Measurements from ENCODE around the gene TYSND1. TPM values are rescaled to one million over a fixed set of nuclear protein-coding genes. Genes with fewer than 3 reads are reported as not detected.
"Not testable (repeated sequence)": the region's sequence is repeated elsewhere in the genome, so short reads cannot be mapped to it uniquely, and the experiment has no call there.

The TYSND1 gene
- total and polyA plus RNA-seq, 9 donors: 3.6 to 6.4 (median 4.7) TPM

DNA sequence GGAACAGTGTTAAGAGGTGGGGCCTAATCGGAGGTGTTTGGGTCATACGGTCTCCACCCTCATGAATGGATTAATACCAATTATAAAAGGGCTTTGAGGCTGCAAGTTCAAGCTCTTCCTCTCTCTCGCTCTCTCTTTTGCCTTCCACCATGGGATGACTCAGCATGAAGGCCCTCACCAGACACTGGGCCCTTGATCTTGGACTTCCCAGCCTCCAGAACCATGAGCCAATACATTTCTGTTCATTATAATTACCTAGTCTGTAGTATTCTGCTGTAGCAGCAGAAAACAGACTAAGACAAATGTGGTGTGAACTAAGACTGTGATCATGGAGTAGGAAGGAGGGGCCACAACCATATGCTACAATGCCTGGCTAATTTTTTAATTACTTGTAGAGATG is 21.6 kb downstream of the TYSND1 start:
- Histone ChIP-seq H3K9me3 (replicated peaks; ENCODE audit: control insufficient read depth, low read depth, low read length) (no peaks in the 10 kb centered on the region), H3K27me3 (ENCODE audit: control insufficient read depth, insufficient read depth, low read length) (no peaks in the 10 kb centered on the region), H3K27ac (ENCODE audit: low read length) (no peak overlapping the region), H3K4me1 (ENCODE audit: control insufficient read depth, insufficient read depth, low read length) (no peaks in the 10 kb centered on the region), H3K4me3 (ENCODE audit: low read length) (no peak overlapping the region), H3K36me3 (ENCODE audit: control insufficient read depth, insufficient read depth, low read length) (peaks cover 4% of the 10 kb centered on the region)
- no peak for DNase-seq
- WGBS (ENCODE audit: insufficient coverage): 83% methylated on average over 1 of the region's 3 CpGs

DNA sequence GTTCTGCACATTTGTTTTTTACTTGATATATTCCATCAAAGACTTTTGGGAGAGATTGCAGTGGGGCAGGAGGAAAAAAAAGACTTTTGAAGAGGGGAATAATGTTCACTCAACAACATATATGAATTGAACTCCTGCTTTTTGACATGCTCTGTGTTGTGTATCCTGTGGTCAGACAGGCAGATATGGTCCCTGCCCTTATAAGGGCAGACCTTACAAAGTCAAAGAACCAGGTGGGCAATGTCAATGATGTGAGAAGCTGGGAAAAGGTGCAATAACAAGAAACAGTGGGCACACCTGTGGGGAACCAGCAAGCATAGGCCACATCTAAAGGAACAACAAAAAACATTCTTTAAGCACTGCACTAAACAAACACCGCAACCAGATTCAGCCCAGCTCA is 22.1 kb downstream of the TYSND1 start:
- Histone ChIP-seq H3K27ac (ENCODE audit: low read length) (no peak overlapping the region), H3K27me3 (ENCODE audit: control insufficient read depth, insufficient read depth, low read length) (no peaks in the 10 kb centered on the region), H3K4me3 (ENCODE audit: low read length) (no peak overlapping the region), H3K9me3 (replicated peaks; ENCODE audit: control insufficient read depth, low read depth, low read length) (no peaks in the 10 kb centered on the region), H3K4me1 (ENCODE audit: control insufficient read depth, insufficient read depth, low read length) (no peaks in the 10 kb centered on the region), H3K36me3 (ENCODE audit: control insufficient read depth, insufficient read depth, low read length) (peaks cover 4% of the 10 kb centered on the region)
- WGBS (ENCODE audit: insufficient coverage): no CpG with 5 or more reads among the region's 1 CpG
- DNase-seq: no peak

DNA sequence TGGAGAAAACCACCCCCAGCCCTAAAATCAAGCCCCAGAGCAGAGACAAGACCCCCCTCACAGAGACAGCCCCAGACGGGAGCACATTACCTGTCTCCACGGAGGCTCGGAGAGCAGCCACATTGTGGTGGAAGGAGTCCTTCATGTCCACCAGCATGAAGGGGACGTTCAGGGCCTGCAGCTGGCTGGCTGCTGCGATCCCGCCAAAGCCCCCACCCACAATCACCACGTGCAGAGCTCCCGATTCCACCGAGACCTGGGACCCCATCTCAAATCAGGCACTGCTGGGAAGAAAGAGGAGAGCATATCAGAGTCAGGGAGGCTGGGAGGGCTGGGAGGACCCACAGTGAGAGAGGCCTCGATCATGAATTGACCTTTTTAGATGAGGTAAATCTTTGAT is 22.7 kb downstream of the TYSND1 start:
- H3K27me3 ChIP-seq (ENCODE audit: control insufficient read depth, insufficient read depth, low read length): no peaks in the 10 kb centered on the region
- H3K4me3 ChIP-seq (ENCODE audit: low read length): no peak overlapping the region
- DNase-seq: no peak
- H3K27ac ChIP-seq (ENCODE audit: low read length): no peak overlapping the region
- no peaks in the 10 kb centered on the region for H3K4me1 ChIP-seq (ENCODE audit: control insufficient read depth, insufficient read depth, low read length)
- peaks cover 4% of the 10 kb centered on the region for H3K36me3 ChIP-seq (ENCODE audit: control insufficient read depth, insufficient read depth, low read length)
- WGBS (ENCODE audit: insufficient coverage): no CpG with 5 or more reads among the region's 10 CpGs
- no peaks in the 10 kb centered on the region for H3K9me3 ChIP-seq (replicated peaks; ENCODE audit: control insufficient read depth, low read depth, low read length)

GRCh38 chr10:70123166-70123565 is 23.3 kb downstream of the TYSND1 start:
- not testable (repeated sequence) for DNase-seq; H3K27ac ChIP-seq (ENCODE audit: low read length); H3K36me3 ChIP-seq (ENCODE audit: control insufficient read depth, insufficient read depth, low read length); H3K4me1 ChIP-seq (ENCODE audit: control insufficient read depth, insufficient read depth, low read length); H3K9me3 ChIP-seq (replicated peaks; ENCODE audit: control insufficient read depth, low read depth, low read length); H3K4me3 ChIP-seq (ENCODE audit: low read length); H3K27me3 ChIP-seq (ENCODE audit: control insufficient read depth, insufficient read depth, low read length)
- 95% methylated on average over 9 of the region's 9 CpGs for WGBS (ENCODE audit: insufficient coverage)

GRCh38 chr10:70122742-70123141 is 23.8 kb downstream of the TYSND1 start:
- no peaks in the 10 kb centered on the region for H3K4me1 ChIP-seq (ENCODE audit: control insufficient read depth, insufficient read depth, low read length)
- H3K9me3 ChIP-seq (replicated peaks; ENCODE audit: control insufficient read depth, low read depth, low read length): no peaks in the 10 kb centered on the region
- H3K27me3 ChIP-seq (ENCODE audit: control insufficient read depth, insufficient read depth, low read length): no peaks in the 10 kb centered on the region
- H3K36me3 ChIP-seq (ENCODE audit: control insufficient read depth, insufficient read depth, low read length): peaks cover 4% of the 10 kb centered on the region
- no peak for DNase-seq
- H3K27ac ChIP-seq (ENCODE audit: low read length): no peak overlapping the region
- WGBS (ENCODE audit: insufficient coverage): 100% methylated on average over 1 of the region's 5 CpGs
- no peak overlapping the region for H3K4me3 ChIP-seq (ENCODE audit: low read length)

GRCh38 chr10:70121281-70121949 is 25.1 kb downstream of the TYSND1 start:
- no peak for DNase-seq
- no peaks in the 10 kb centered on the region for H3K9me3 ChIP-seq (replicated peaks; ENCODE audit: control insufficient read depth, low read depth, low read length)
- no peak overlapping the region for H3K4me3 ChIP-seq (ENCODE audit: low read length)
- peaks cover 4% of the 10 kb centered on the region for H3K36me3 ChIP-seq (ENCODE audit: control insufficient read depth, insufficient read depth, low read length)
- WGBS (ENCODE audit: insufficient coverage): 100% methylated on average over 3 of the region's 11 CpGs
- no peaks in the 10 kb centered on the region for H3K27me3 ChIP-seq (ENCODE audit: control insufficient read depth, insufficient read depth, low read length)
- no peak overlapping the region for H3K27ac ChIP-seq (ENCODE audit: low read length)
- H3K4me1 ChIP-seq (ENCODE audit: control insufficient read depth, insufficient read depth, low read length): no peaks in the 10 kb centered on the region

DNA sequence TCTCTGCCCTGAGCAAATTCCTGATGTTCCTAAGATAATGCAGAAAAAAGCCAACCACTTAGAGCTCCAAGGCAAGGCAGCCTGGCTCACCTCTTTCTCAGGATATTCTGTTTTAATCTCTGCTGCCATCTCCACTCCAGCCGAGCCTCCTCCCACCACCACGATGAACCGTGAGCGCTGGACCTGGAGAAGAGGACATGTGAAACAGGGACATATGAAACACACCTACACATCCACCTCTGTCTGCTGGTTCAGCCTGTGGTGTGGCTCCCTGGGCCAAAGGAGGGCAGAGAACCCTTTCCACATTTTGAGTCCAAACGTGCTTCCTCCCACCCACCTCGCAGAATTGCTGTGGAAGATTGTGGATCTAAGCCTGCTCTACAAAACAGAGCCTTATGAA is 26.1 kb downstream of the TYSND1 start:
- H3K27me3 ChIP-seq (ENCODE audit: control insufficient read depth, insufficient read depth, low read length): no peaks in the 10 kb centered on the region
- DNase-seq: no peak
- H3K27ac ChIP-seq (ENCODE audit: low read length): no peak overlapping the region
- 73% methylated on average over 3 of the region's 6 CpGs for WGBS (ENCODE audit: insufficient coverage)
- H3K4me1 ChIP-seq (ENCODE audit: control insufficient read depth, insufficient read depth, low read length): no peaks in the 10 kb centered on the region
- no peaks in the 10 kb centered on the region for H3K9me3 ChIP-seq (replicated peaks; ENCODE audit: control insufficient read depth, low read depth, low read length)
- peaks cover 4% of the 10 kb centered on the region for H3K36me3 ChIP-seq (ENCODE audit: control insufficient read depth, insufficient read depth, low read length)
- no peak overlapping the region for H3K4me3 ChIP-seq (ENCODE audit: low read length)

DNA sequence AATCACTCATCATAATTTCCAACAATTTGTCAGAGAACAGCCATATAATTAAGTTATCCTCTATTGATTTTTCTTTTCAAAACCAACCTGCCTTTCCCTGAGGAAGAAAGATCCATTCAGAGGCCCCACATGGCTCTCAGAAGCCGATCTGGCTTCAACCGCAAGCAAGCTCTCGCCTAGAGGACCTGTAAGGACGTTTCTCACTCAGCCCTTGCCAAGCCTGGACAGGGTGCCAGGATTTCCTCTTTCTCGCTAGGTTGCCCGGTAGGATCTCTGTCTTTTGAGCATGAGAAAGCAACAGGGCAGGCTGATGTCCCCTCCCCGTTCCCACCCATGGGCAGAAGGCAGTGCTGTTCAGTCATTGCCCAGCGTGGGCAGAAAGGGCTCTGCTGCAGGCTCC is 26.9 kb downstream of the TYSND1 start:
- no peak overlapping the region for H3K27ac ChIP-seq (ENCODE audit: low read length)
- no peak overlapping the region for H3K4me3 ChIP-seq (ENCODE audit: low read length)
- H3K36me3 ChIP-seq (ENCODE audit: control insufficient read depth, insufficient read depth, low read length): peaks cover 8% of the 10 kb centered on the region
- H3K27me3 ChIP-seq (ENCODE audit: control insufficient read depth, insufficient read depth, low read length): no peaks in the 10 kb centered on the region
- DNase-seq: no peak
- H3K4me1 ChIP-seq (ENCODE audit: control insufficient read depth, insufficient read depth, low read length): no peaks in the 10 kb centered on the region
- no peaks in the 10 kb centered on the region for H3K9me3 ChIP-seq (replicated peaks; ENCODE audit: control insufficient read depth, low read depth, low read length)
- 84% methylated on average over 7 of the region's 8 CpGs for WGBS (ENCODE audit: insufficient coverage)

- Histone ChIP-seq H3K36me3 (ENCODE audit: control insufficient read depth, insufficient read depth, low read length) (peaks cover 10% of the 10 kb centered on the region), H3K9me3 (replicated peaks; ENCODE audit: control insufficient read depth, low read depth, low read length) (no peaks in the 10 kb centered on the region), H3K27me3 (ENCODE audit: control insufficient read depth, insufficient read depth, low read length) (no peaks in the 10 kb centered on the region), H3K4me1 (ENCODE audit: control insufficient read depth, insufficient read depth, low read length) (no peaks in the 10 kb centered on the region), H3K27ac (ENCODE audit: low read length) (no peak overlapping the region), H3K4me3 (ENCODE audit: low read length) (no peak overlapping the region)
- DNase-seq: no peak
- 100% methylated on average over 1 of the region's 7 CpGs for WGBS (ENCODE audit: insufficient coverage)
These were observed 27.3 kb downstream of the TYSND1 start for GRCh38 chr10:70119197-70119596.

DNA sequence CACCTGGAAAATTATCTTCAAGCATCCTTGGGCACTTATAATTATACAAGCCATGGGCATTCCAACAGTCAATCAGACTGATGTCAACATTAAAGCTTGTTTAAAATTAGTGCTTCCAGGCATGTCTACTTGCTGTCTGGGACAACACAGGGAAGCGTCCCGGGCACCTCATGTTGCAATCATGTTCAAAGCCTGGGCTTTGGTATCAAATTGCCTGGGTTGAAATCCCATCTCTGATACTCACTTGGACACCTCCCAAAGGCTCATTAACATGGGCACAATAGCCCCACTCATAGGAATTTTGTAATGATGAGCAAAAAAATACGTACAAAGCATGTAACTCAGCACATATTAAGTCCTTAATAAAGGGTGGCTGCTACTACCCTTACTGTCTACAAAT is 28.3 kb downstream of the TYSND1 start:
- H3K36me3 ChIP-seq (ENCODE audit: control insufficient read depth, insufficient read depth, low read length): peaks cover 18% of the 10 kb centered on the region

GRCh38 chr10:70117646-70118045 is 28.9 kb downstream of the TYSND1 start:
- no CpG with 5 or more reads among the region's 10 CpGs for WGBS (ENCODE audit: insufficient coverage)
- Histone ChIP-seq H3K4me3 (ENCODE audit: low read length) (no peak overlapping the region), H3K27ac (ENCODE audit: low read length) (no peak overlapping the region), H3K27me3 (ENCODE audit: control insufficient read depth, insufficient read depth, low read length) (no peaks in the 10 kb centered on the region), H3K36me3 (ENCODE audit: control insufficient read depth, insufficient read depth, low read length) (peaks cover 21% of the 10 kb centered on the region), H3K9me3 (replicated peaks; ENCODE audit: control insufficient read depth, low read depth, low read length) (no peaks in the 10 kb centered on the region), H3K4me1 (ENCODE audit: control insufficient read depth, insufficient read depth, low read length) (no peaks in the 10 kb centered on the region)
- no peak for DNase-seq

More for the DNA sequence above, 28.3 kb downstream of the TYSND1 start:
- Histone ChIP-seq H3K4me1 (ENCODE audit: control insufficient read depth, insufficient read depth, low read length) (no peaks in the 10 kb centered on the region), H3K27me3 (ENCODE audit: control insufficient read depth, insufficient read depth, low read length) (no peaks in the 10 kb centered on the region), H3K4me3 (ENCODE audit: low read length) (no peak overlapping the region), H3K27ac (ENCODE audit: low read length) (no peak overlapping the region), H3K9me3 (replicated peaks; ENCODE audit: control insufficient read depth, low read depth, low read length) (no peaks in the 10 kb centered on the region)
- WGBS (ENCODE audit: insufficient coverage): no CpG with 5 or more reads among the region's 3 CpGs
- DNase-seq: no peak

Data from muscle of leg (tissue), 11 donors.